Activated CD8-positive, alpha-beta T cell treated with anti-CD3 and anti-CD28 coated beads for 36 hours (primary cell): ENCODE results near the gene EFNA4. TPM values are rescaled to one million over a fixed set of nuclear protein-coding genes. Genes with fewer than 3 reads are reported as not detected.

Experiments used
- ATAC-seq: fragments of 200-7000 bp; cut with Tn5 transposase; one replicate; pipeline ENCODE4 v1.10.0; 2021; ENCODE audit warnings: mild to moderate bottlenecking, moderate library complexity
- CTCF ChIA-PET: fragments of 350-600 bp; sonication (Branson Sonifier 250); formaldehyde crosslinking; loops from one replicate; lab custom pipeline; 2021; ENCODE audit warnings: antibody characterized with exemption; lab: Charles Lee
- POLR2A ChIA-PET: fragments of 350-600 bp; sonication (Branson Sonifier 250); formaldehyde crosslinking; loops from one replicate; lab custom pipeline; 2021; ENCODE audit warnings: antibody characterized with exemption; lab: Charles Lee
- DNase-seq: peaks from one replicate; pipeline ENCODE4 v3.0.0-alpha.2; 2020
- H3K27ac Mint-ChIP-seq: one replicate; pipeline ENCODE4 v1.8.0; 2021; ENCODE audit warnings: mild to moderate bottlenecking, mixed read lengths
- H3K27me3 Mint-ChIP-seq: one replicate; pipeline ENCODE4 v1.8.0; 2021; ENCODE audit warnings: mixed read lengths
- H3K36me3 Mint-ChIP-seq: one replicate; pipeline ENCODE4 v1.8.0; 2021; ENCODE audit warnings: low read depth, mixed read lengths
- H3K4me1 Mint-ChIP-seq: one replicate; pipeline ENCODE4 v1.8.0; 2021; ENCODE audit warnings: low read depth, mixed read lengths
- H3K4me3 Mint-ChIP-seq: one replicate; pipeline ENCODE4 v1.8.0; 2021; ENCODE audit warnings: mild to moderate bottlenecking, moderate library complexity, mixed read lengths
- H3K9me3 Mint-ChIP-seq: one replicate; pipeline ENCODE4 v1.8.0; 2021; ENCODE audit warnings: mixed read lengths
- intact Hi-C: fragments of 100-400 bp; cut with micrococcal nuclease; formaldehyde crosslinking; loops from one replicate; pipeline ENCODE4 v1.10.0; 2022
- total RNA-seq, 2 experiments: library from RNA; stranded (reverse); gene quantifications; one replicate each; pipeline ENCODE4 v1.2.3, GENCODE V29; 2021
- TF ChIP-seq, protein P1 (sequence below): fragments of 200-600 bp; IDR thresholded peaks from one replicate; pipeline ENCODE4 v1.8.0; 2022; ENCODE audit warnings: antibody characterized with exemption, mild to moderate bottlenecking

The EFNA4 gene
- total RNA-seq, 2 experiments from 2014 or later: 7.1 to 7.8 TPM

DNA sequence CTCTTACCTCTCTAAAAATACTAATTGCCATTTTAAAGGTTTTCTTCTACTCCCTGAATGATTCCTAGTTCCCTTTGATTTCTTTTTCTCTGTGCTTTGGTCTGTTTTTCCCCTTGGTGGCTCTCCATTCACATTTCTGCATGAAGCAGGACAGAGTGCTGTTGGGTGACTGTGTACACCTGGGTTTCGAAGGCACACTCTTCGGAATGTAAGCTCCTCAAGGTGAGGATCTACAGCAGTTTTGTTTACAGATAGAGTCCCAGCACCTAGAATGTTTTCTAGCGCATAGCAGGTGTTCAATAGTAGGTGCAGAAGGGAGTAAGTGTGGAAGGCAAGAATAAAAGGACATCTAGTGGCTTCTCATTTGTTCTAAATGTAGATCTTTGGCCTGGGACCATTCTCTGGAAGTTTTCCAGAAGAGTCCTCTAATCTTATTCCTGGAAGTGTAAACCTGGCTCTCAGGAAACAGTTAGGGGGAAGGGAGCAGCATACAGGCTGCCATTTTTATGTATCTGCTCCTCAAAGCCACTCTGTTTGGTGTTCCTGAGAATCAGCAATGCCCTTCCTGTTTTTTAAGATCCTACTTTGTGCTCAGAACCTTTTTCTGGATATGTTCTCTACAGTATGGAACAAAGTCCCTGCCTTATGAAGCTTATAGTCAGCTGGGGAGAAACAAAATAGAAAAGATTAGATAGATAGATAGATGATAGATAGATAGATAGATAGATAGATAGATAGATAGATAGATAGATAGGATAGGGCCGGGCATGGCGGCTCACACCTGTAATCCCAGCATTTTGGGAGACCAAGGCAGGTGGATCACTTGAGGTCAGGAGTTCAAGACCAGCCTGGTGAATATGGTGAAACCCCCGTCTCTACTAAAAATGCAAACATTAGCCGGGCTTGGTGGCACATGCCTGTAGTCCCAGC, 41.3 kb downstream of the EFNA4 start:
- CTCF ChIA-PET: interaction anchor here (1.1 kb wide), 1 partner anchor 13 kb away, joined by 3 read pairs; no protein-coding TSS in a partner anchor
- intact Hi-C loops: loop anchor here (5.0 kb wide), 1 partner anchor 62 kb away; no protein-coding TSS in a partner anchor
- H3K36me3 Mint-ChIP-seq: no peaks in the 10 kb centered on the region
- no peaks in the 10 kb centered on the region for H3K4me1 Mint-ChIP-seq
- H3K4me3 Mint-ChIP-seq: no peak overlapping the region
- TF ChIP-seq, protein P1, sequence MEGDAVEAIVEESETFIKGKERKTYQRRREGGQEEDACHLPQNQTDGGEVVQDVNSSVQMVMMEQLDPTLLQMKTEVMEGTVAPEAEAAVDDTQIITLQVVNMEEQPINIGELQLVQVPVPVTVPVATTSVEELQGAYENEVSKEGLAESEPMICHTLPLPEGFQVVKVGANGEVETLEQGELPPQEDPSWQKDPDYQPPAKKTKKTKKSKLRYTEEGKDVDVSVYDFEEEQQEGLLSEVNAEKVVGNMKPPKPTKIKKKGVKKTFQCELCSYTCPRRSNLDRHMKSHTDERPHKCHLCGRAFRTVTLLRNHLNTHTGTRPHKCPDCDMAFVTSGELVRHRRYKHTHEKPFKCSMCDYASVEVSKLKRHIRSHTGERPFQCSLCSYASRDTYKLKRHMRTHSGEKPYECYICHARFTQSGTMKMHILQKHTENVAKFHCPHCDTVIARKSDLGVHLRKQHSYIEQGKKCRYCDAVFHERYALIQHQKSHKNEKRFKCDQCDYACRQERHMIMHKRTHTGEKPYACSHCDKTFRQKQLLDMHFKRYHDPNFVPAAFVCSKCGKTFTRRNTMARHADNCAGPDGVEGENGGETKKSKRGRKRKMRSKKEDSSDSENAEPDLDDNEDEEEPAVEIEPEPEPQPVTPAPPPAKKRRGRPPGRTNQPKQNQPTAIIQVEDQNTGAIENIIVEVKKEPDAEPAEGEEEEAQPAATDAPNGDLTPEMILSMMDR: no peak
- no peak for ATAC-seq
- H3K27me3 Mint-ChIP-seq: no peaks in the 10 kb centered on the region
- H3K9me3 Mint-ChIP-seq: no peaks in the 10 kb centered on the region
- H3K27ac Mint-ChIP-seq: no peak overlapping the region
- POLR2A ChIA-PET: no interaction called here
- no peak for DNase-seq

DNA sequence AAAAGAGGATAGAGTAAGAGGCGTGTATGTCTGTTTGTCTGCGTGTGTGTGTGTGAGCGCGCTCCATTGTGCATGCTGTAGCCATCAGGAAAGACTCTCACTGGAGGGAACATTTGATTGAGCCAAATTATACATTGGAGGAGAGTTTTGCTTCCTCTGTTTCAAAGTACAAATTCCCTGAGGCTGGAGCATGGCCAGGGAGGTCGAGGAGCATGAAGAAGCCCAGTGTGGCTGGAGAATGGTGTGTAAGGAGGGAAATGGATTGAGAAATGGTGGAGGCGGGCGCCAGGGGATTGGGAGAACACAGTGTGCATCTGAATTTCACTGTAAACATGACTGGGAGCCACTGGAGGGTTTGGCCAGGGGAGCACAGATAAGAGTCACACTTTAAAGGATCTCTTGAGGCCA, 42.1 kb downstream of the EFNA4 start:
- ATAC-seq (no peak), DNase-seq (no peak)
- ChIA-PET POLR2A (interaction anchor here (0.6 kb wide), 1 partner anchor 39 kb away, joined by 3 read pairs; no protein-coding TSS in a partner anchor), CTCF (interaction anchor here (1.3 to 2.1 kb wide), 3 partner anchors 9 to 62 kb away, joined by 5 to 11 read pairs (median 8); no protein-coding TSS in a partner anchor)
- TF ChIP-seq, protein P1: no peak
- intact Hi-C loops: loop anchor here (5.0 kb wide), 1 partner anchor 62 kb away; no protein-coding TSS in a partner anchor
- H3K36me3 Mint-ChIP-seq: no peaks in the 10 kb centered on the region
- H3K9me3 Mint-ChIP-seq: no peaks in the 10 kb centered on the region
- no peaks in the 10 kb centered on the region for H3K4me1 Mint-ChIP-seq
- H3K4me3 Mint-ChIP-seq: no peak overlapping the region
- H3K27ac Mint-ChIP-seq: no peak overlapping the region
- no peaks in the 10 kb centered on the region for H3K27me3 Mint-ChIP-seq

DNA sequence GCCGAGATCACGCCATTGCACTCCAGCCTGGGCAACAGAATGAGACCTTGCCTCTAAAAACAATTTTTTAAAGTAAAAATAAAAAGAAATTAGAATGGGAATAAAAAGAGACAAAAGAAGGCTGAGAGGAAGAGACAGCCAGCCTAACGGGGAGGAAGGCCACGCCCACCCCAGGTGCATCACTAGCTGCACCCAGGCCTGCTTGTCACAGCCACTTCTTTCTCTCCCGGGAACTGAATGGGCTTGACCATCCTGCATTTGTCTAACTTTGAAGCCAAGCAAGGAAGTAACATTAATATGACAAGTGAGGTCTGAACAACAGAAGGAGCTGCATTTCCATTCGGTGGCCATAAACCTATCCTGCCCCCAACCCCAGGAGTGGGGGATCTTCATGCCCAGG, 43.3 kb downstream of the EFNA4 start:
- DNase-seq (no peak), ATAC-seq (no peak)
- Mint-ChIP-seq H3K4me1 (no peaks in the 10 kb centered on the region), H3K4me3 (no peak overlapping the region), H3K36me3 (no peaks in the 10 kb centered on the region), H3K27me3 (no peaks in the 10 kb centered on the region), H3K27ac (no peak overlapping the region), H3K9me3 (no peaks in the 10 kb centered on the region)
- TF ChIP-seq, protein P1: no peak
- ChIA-PET POLR2A (no interaction called here), CTCF (interaction anchor here (0.7 to 2.1 kb wide), 6 partner anchors 11 to 66 kb away, joined by 3 to 11 read pairs (median 6); partner anchors contain the start of gene KRTCAP2)
- intact Hi-C loops: loop anchor here (5.0 kb wide), 1 partner anchor 60 kb away; no protein-coding TSS in a partner anchor

DNA sequence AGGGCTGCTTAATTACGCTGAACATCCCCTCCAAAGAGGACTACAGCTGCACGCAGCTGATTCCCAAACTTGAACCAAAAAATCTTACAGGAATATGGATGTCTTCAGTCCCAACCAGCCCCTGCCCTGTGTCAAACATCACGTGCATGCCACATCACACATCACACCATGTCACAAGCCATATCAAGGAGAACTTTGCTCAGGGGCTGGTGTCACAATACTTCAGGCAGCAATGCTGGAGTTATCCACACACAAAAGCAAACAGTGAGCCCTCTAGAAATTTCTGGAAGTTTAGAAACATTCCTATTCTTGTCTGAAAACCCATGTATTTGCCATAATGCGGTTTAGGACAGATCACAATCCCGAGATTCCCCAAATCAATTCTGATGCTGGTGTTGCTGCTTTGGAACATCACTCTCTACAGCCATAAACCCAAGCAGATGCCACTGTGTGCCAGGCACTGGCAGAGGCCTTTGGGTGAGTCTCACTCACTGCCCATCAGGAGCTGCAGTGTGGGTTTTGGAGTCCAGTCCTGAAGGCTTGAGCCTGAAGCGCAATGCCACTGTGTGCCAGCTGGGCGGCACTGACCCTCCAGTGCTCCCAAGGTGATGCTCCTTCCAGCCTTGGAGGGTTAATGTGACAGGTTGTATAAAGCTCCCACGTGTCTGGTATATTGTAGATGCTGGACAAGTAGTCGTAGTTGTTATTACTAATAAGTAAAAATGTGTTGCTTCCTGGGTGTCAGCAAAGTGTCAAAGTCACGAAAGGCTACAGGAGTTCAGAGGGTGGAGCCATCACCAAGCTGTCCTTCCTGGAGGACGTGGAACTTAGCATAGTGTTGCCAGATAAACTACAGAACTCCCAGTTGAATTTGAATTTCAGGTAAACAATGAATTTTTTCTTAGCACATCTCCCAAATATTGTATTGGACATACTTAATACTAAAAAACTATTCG, 44.0 kb downstream of the EFNA4 start:
- intact Hi-C loops: loop anchor here (5.0 kb wide), 1 partner anchor 60 kb away; no protein-coding TSS in a partner anchor
- H3K27ac Mint-ChIP-seq: no peak overlapping the region
- no peaks in the 10 kb centered on the region for H3K27me3 Mint-ChIP-seq
- no peak overlapping the region for H3K4me3 Mint-ChIP-seq
- ATAC-seq: no peak
- ChIA-PET POLR2A (no interaction called here), CTCF (interaction anchor here (0.9 to 2.3 kb wide), 5 partner anchors 11 to 60 kb away, joined by 3 to 11 read pairs (median 8); no protein-coding TSS in a partner anchor)
- no peaks in the 10 kb centered on the region for H3K36me3 Mint-ChIP-seq
- H3K4me1 Mint-ChIP-seq: no peaks in the 10 kb centered on the region
- no peaks in the 10 kb centered on the region for H3K9me3 Mint-ChIP-seq
- TF ChIP-seq, protein P1: no peak
- no peak for DNase-seq
